GM19023 (cell line): ENCODE measurements around the gene PUDP.

Experiments
- ATAC-seq: cut with Tn5 transposase; IDR thresholded peaks from one replicate; pipeline ENCODE4 v1.9.1; 2021; ENCODE audit warnings: mild to moderate bottlenecking, moderate library complexity; ENCODE audit not compliant: unreplicated experiment

Gene PUDP

DNA sequence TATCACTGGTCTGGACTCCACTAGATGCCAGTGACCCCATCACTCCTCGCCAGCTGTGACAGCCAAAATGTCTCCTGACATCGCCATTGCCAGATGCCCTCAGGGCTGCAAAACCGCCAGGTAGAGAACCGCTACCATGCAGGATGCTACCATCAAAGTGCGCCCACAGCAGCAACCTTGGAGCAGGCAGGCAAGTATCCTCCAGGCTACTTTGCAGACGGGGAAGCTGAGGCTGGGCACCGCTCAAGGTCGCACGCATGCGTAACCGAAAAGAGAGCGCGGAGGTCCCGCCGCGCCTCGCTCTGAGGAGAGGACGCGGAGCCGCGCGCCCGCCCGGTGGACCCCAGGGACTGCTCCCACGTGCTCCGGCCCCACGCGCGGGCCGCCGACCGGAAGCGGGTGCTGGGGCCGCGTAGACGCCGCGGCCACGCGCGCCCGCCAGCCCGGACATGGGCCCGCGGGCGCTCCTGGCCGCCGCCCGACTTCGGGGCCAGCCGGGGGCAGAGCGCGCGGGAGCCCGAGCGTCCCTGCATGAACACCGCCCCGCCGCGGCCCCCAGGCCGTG lies 458 bp downstream of the PUDP start, which contains the start of gene STS:
TSS of gene STS (plus strand) at position 300 of the 565 bp plus-strand sequence. CDS start 105,488 bp downstream, outside the sequence.
- ATAC-seq: peak; percentile 43

GRCh38 chrX:7146703-7147412 lies 1.1 kb downstream of the PUDP start:
- peak; percentile 10 for ATAC-seq

DNA sequence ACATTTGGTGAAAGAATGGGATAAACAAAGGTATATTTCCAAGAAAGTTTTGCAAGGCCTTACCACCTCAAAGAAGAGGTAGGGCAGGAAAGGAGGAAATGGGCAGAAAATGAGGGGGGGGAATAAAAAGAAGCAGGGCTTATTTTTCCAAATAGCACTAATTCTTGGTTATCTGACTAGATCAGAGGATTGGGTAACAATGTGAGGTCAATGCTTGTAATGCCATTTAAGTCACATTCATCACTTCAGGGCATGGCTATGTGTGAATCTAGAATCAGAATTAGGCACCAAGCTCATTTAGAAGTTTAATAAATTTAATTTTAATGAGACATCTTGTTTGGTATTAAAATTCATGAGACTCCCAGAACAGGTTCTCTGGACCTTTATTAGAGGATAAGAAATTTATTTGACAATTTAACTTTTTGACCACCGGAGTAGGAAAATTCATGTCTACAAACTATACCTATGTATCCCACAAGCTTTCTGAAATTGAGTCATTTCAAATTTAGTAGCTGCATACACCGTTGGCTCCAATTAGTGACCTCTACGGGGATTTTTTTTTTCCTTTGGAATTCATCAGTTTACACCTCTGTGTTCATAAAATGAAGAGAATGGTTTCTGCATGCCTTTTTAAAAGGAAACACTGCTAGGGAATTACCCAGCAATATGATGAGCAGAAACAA lies 1.8 kb downstream of the PUDP start:
- ATAC-seq: no peak

DNA sequence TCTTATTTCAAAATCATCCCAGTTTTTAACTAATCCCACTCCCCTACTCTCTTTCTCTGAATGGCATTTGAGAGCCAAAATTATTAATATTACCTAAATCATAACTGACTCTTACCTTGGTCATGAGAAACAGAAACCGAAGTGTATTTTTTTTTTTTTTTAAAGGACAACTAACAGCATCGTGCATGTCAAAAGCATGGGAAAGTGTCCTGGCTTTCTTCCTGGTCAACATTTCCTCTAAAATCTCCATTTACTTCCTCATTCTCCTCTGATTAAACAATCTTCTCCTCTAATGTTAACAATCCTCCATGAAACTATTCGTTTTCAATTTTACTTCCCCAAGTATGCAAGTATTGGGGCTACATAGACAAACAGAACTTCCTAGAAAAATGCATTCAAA lies 2.5 kb downstream of the PUDP start:
- ATAC-seq: no peak

DNA sequence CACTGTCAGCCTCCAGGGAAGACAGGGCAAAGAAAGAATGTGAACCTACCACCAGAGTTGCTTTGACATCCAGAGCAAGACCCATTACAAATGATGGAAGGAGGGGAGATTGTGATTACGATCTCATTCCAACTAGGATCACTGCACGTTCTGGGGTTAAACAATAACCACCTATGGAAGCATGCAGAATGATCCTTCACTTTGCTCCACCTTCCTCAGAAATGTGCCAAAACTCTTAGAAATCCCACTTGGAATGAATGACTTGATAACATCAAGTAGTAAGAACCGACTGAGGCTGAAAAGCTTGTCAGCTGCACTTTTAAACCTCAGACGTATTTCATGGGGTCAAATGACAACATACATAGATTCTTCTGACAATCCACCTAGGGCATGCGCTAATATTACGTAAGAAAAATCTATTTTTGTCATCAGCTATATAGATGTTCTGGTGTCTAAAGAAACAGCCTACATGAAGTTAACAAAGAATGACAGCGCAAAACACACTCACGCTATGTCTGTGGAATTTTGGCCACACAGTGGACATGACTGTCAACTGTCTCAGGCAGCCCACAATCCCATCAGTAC lies 3.9 kb downstream of the PUDP start:
- no peak for ATAC-seq

- no peak for ATAC-seq
Observed at GRCh38 chrX:7143076-7143475, 4.9 kb downstream of the PUDP start.

DNA sequence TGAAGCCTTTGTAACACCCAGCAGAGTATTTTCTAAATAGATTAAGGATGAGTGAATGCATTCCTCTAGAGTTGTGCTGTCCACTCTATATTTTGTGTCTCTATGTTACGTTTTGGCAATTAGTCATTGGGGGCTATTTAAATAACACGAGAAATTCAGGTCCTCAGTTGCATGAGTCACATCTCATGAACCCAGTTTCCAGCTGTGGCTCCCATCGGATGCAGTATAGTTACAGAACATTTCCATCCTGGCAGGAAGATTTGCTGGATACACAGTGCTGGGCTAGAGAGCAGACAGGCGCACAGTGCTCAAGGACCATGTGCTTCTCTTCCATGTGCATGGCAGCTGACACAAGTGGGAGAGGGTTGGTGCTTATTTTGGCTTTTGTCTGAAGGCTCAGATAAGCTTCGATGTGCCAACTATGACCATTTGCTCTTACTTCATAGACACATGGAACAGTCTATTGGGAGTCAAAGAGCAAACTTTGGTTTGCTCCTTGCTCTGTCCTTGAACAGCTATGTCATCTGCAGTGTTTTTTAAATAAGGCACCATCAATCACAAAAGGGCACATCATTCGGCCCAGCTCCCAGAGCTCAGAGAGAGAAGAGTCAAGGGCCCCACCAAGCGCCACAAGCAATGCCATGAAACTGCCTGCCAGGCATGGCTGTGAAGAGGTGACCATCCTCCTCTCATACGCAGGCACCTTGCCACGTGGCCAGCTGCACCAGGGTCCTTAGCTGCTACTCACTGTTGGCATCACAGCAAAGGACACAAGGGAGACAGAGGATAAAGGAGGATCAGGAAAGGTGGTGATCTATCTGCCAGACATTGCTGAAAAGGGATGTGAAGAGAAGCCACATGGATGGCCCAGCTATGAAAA lies 8.5 kb downstream of the PUDP start:
- ATAC-seq: no peak

DNA sequence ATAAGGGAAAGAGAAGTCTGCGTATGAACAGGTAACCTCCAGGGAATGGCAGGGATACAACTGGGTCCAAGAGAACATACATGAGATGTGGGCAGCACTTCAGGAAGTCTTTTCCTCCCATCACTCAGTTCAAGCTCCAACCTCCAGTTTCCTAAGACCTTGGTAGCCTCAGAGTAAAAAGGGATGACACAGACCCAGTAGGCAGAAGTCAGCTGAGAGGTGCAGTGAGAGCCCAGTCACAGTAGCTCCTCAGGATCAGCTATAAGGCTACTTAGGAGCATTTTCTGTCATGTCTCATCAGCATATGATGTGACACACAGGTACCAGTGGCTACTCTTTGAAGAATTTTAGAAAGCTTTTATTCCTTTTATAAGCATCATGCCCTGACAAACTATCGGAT lies 13.0 kb downstream of the PUDP start:
- ATAC-seq: no peak

GRCh38 chrX:7133050-7133440 lies 14.9 kb downstream of the PUDP start:
- no peak for ATAC-seq

DNA sequence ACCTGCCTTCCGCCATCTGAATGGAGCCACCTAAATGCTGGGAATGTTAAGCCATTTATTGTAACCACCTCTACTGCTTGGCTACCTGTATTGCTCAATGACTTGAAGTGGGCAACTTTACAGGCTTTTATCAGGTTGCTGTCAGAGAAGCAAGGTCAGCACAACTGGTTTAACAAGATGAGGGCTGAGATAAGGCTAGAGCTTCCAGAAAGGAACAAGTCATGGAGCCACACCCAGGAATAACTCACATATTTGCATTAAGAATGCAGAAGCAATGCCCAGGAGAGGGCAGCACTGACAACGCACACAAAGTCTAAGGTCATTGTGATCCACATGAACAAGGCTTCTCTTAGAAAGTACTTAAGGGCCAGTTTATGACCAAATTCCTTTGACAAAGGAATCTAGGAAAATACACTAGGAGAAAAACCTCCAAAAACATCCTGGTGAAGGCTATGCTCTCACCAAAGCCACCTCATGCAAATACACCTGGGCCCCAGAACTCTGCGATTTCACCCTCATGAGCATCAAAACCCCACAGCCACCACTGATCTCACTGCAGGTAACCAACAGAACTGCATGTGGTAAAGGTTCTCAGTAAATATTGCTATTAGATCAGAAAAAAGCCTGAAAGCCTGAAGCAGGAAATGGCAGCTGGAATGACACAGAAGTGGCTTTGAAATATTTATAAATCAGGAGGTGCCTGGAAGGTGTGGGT lies 15.5 kb downstream of the PUDP start:
- ATAC-seq: peak; percentile 73

GRCh38 chrX:7131621-7132020 lies 16.3 kb downstream of the PUDP start:
- ATAC-seq: no peak

GRCh38 chrX:7127056-7127455 lies 20.9 kb downstream of the PUDP start:
- no peak for ATAC-seq

GRCh38 chrX:7120878-7121219 lies 27.1 kb downstream of the PUDP start:
- no peak for ATAC-seq

- no peak for ATAC-seq
Observed at GRCh38 chrX:7119950-7120877, 27.7 kb downstream of the PUDP start.

- no peak for ATAC-seq
Observed at GRCh38 chrX:7117587-7117986, 30.4 kb downstream of the PUDP start.

GRCh38 chrX:7116081-7116480 lies 31.9 kb downstream of the PUDP start:
- ATAC-seq: no peak

DNA sequence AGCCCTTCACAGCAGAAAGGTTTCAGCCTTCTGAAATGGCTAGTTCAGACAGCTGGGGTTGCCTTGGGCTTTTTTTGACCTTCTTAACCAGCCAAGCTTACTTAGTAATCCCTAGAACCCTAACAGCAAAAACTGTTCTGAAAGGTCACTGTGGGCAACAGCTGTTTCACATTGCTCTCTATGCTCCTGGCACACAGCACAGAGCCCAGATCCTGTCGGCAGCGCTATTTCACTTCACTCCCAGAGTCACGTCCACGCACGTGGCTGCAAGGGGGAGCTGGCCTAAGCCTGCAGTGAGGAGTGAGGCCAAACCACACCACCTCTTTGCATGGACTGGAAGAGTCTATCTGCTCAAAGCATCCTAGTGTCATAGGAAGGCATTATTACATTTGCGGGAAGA lies 32.4 kb downstream of the PUDP start:
- ATAC-seq: peak; percentile 59

GRCh38 chrX:7112071-7112470 lies 35.9 kb downstream of the PUDP start:
- ATAC-seq: no peak

GRCh38 chrX:7111518-7111917 lies 36.4 kb downstream of the PUDP start:
- no peak for ATAC-seq
